GM18870 (cell line): ENCODE data around the gene VRK2.
"Not testable (repeated sequence)": the region's sequence is repeated elsewhere in the genome, so short reads cannot be mapped to it uniquely, and the experiment has no call there.

Source experiments
- ATAC-seq: cut with Tn5 transposase; IDR thresholded peaks from one replicate; pipeline ENCODE4 v1.9.1; 2021; ENCODE audit warnings: moderate library complexity; ENCODE audit not compliant: unreplicated experiment

Gene VRK2

DNA sequence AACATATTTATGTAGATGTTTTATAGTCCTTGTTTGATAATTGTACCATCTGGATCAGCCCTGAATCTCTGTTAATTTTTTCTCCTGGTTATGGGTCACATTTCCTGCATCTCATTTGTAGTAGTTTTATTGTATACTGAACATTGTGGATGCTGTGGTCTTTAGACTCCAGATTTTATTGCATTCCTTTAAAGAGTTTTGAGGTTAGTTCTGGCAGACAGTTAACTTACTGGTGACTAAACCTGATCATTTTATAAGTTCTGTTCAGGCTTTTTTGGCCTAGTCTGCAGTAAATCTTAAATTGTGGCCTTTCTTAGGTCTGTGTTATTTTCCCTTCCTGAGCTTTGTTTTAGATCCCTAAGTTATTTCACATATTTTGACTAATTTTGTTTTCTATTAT, 110.2 kb downstream of the VRK2 start:
- no peak for ATAC-seq

DNA sequence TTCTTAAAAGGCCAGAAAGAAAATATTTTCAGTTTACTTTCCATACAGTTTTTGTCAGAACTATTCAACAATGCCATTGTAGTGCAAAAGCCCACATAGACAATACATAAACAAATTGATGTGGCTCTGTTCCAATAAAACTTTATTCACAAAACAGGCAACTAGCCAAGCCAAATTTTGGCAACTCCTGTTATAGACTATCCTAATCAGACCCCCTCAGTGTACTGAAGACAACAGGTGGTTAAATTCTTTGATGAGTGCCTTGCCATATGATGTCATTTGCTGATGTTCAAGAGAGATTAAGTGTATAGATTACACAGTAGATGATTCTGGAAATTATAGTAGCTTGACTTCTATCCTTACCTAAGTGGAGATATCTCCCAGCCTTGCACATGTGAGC, 111.1 kb downstream of the VRK2 start:
- no peak for ATAC-seq

DNA sequence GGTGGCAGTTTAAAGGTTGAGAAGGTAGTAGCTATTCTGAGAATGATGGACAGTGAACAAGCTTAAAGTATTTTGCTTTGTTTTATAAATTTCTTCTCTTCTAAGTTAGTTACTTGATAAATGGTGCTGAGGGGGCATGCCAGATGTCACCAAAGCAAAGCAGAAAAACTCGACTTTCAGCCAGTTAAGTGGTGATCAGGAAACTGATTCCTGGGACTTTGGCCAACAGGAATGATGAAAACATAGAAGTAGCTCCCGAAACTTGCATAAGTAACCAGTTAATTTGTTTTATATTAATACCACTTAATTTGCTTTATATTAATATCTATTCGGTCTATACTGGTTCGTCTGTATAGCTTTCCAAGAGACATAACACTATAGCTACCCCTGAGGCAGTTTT, 111.9 kb downstream of the VRK2 start:
- ATAC-seq, result no peak

- no peak for ATAC-seq
Observed at GRCh38 chr2:58163913-58164312, 117.3 kb downstream of the VRK2 start.

- ATAC-seq, result not testable (repeated sequence)
Observed at GRCh38 chr2:58168130-58168529, 121.5 kb downstream of the VRK2 start.

DNA sequence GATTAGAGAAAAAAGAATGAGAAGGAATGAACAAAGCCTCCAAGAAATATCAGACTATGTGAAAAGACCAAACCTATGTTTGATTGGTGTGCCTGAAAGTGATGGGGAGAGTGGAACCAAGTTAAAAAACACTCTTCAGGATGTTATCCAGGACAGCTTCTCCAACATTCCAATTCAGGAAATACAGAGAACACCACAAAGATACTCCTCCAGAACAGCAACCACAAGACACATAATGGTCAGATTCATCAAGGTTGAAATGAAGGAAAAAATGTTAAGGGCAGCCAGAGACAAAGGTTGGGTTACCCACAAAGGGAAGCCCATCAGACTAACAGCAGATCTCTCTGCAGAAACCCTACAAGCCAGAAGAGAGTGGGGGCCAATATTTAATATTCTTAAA, 123.2 kb downstream of the VRK2 start:
- ATAC-seq, result not testable (repeated sequence)

DNA sequence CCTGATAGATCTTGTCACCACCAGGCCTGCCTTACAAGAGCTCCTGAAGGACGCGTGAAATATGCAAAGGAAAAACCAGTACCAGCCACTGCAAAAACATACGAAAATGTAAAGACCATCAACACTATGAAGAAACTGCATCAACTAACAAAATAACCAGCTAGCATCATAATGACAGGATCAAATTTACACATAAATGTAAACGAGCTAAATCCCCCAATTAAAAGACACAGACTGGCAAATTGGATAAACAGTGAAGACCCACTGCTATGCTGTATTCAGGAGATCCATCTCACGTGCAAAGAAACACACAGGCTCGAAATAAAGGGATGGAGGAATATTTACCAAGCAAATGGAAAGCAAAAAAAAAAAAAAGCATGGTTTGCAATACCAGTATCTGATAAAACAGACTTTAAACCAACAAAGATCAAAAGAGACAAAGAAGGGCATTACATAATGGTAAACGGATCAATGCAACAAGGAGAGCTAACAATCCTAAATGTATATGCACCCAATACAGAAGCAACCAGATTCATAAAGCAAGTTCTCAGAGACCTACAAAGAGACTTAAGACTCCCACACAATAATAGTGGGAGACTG, 123.8 kb downstream of the VRK2 start:
- ATAC-seq, result not testable (repeated sequence)

GRCh38 chr2:58171831-58172230, 125.2 kb downstream of the VRK2 start:
- not testable (repeated sequence) for ATAC-seq

GRCh38 chr2:58177187-58177586, 130.6 kb downstream of the VRK2 start:
- ATAC-seq, result not testable (repeated sequence)

- ATAC-seq, result not testable (repeated sequence)
Observed at GRCh38 chr2:58180175-58180574, 133.6 kb downstream of the VRK2 start.

DNA sequence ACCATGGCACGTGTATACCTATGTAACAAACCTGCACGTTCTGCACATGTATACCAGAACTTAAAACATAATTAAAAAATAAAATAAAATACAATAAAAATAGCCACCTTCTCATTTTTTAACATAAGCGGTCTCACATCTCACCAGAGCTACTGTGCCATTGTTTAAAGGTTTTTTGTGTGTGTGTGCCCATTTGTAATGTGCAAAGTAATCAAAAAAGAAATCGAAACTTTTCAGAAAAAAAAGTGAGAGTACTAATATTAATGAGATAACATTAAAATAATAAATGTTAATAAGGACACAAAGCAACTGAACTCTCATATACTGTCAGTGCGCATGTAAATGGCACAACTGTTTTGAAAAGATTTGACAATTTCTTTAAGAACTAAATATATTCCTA, 134.0 kb downstream of the VRK2 start:
- no peak for ATAC-seq

- no peak for ATAC-seq
Observed at GRCh38 chr2:58182527-58182926, 135.9 kb downstream of the VRK2 start.

DNA sequence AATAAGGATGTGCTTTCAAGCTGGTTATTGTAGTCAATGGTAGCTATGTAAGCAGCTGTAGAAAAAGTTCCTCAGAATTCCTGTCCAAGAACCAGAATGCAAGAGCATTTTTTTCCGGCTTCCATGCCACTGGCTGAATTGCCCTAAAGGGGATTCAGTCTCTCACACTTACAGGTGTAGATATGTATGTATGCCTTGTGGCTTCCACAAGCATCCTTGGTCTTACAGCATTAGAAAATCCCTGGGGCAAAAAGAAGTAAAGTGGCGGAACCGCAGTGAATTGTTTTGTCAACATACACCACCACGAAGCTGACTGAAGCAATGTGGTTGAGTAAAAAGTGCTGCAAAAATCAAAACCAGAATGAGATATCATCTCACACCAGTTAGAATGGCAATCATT, 139.9 kb downstream of the VRK2 start:
- no peak for ATAC-seq

DNA sequence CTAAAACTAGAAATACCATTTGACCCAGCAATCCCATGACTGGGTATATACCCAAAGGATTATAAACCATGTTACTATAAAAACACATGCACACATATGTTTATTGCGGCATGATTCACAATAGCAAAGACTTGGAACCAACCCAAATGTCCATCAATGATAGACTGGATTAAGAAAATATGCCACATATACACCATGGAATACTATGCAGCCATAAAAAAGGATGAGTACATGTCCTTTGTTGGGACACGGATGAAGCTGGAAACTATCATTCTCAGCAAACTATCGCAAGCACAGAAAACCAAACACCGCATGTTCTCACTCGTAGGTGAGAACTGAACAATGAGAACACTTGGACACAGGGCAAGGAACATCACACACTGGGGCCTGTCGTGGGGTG, 140.4 kb downstream of the VRK2 start:
- ATAC-seq, result not testable (repeated sequence)

DNA sequence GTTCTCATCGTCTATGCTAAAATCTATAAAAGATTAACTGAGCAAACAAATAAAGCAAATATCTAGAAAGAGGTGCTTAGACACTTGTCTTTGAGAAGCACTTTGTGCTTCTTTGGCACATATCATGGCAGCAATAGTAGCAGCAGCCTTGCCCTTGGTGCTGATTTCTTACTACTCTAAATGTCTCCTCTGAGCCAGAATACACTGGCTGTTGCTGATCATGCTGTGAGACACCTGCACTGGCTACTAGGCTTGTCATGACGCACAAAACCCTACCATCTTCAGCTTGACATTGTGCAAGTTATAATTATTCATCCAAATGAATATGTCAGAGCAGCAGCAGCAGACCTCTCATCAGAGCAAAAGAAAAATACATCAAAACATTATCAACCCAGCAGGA, 147.9 kb downstream of the VRK2 start:
- ATAC-seq, result no peak

DNA sequence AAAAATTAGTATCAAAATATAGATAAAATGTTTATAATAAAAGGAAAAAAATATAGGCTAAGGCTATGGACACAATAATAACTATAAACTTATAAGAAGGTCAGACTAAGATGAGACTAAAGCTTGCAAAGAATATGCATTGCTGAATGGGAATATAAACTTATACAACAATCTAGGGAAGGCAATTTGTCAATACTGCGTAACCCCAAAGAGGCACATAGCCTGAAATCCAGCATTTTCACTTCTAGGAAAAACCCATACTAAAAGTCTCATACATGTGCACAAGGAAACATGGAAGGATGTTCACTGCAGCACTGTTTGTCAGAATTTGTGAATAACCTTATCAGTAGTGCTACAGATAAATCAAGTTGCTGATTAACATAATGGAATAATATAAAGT, 149.1 kb downstream of the VRK2 start:
- ATAC-seq, result no peak

GRCh38 chr2:58197894-58198293, 151.3 kb downstream of the VRK2 start:
- ATAC-seq, result no peak

DNA sequence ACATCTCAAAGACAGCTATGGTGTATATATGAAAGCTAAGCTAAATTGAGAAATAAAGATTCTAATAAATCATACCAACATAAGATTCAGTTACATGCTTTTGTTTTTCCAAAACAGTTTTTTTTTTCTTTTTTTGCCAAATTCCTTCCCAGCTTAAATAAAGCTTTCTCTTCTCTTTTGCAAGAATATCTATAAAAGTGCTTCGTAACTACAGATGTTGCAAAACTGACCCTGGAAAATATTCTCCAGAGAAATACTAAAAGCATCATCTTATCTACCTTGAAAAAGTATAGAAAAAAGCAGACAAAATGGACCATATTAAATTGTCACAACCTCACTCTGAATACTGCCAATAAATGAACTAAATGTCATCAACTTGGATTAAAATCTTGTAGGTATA, 155.8 kb downstream of the VRK2 start:
- ATAC-seq, result no peak

GRCh38 chr2:58203018-58203417, 156.4 kb downstream of the VRK2 start:
- ATAC-seq, result no peak

- ATAC-seq, result no peak
Observed at GRCh38 chr2:58204195-58204959, 157.8 kb downstream of the VRK2 start.

GRCh38 chr2:58206785-58207184, 160.2 kb downstream of the VRK2 start:
- ATAC-seq, result no peak

DNA sequence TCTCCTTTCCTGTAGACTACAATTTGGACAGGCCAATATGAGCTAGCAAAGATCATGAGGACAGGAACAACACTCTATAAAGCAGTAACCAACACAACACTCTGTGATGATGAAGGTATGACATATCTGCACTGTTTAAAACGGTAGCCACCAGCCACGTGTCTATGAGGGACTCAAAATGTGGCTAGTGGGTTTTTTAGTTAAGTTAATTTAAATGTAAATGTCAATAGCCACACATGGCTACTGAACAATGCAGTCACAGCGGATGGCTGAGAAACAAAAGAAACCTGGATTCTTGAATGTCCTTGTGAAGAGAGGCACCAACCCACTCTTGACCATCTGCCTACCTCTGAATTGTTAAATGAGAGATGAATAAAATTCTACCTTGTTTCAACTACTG, 160.6 kb downstream of the VRK2 start:
- ATAC-seq, result no peak
